ENCODE results near the gene WDR17. TPM values are rescaled to one million over a fixed set of nuclear protein-coding genes. Genes with fewer than 3 reads are reported as not detected.
"Not testable (repeated sequence)": the region's sequence is repeated elsewhere in the genome, so short reads cannot be mapped to it uniquely, and the experiment has no call there.

The WDR17 gene
- total RNA-seq, 1 donor from 2014 or later = 1.8 TPM

DNA sequence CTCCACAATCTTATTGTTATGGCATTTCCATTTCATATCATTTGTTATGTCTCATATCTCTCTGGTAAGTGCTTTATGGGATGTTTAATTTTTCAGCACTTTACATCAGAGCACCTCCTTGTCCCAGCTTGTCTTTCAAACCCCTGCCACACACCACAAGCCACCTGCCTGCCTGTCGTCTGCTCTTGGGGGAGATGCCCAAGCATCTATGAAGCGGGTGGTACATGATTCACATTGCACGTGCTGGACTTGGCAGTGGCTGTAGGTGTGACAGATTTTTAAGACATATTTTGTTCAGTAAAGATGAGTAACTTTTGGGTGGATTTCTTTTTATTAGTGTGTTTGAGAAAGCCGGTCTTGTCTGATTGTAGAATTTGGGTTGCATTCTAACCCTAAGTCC, 143.9 kb downstream of the WDR17 start:
- Histone ChIP-seq H3K79me2 (ENCODE audit: insufficient read depth, low read length) (no peaks in the 10 kb centered on the region), H3K4me2 (ENCODE audit: low read length) (no peak overlapping the region), H3K9ac (ENCODE audit: low read length) (no peak overlapping the region), H3K27me3 (ENCODE audit: insufficient read depth, low read length) (no peaks in the 10 kb centered on the region), H3K9me3 (ENCODE audit: insufficient read depth, low read depth, low read length) (no peaks in the 10 kb centered on the region), H3K27ac (ENCODE audit: low read depth, low read length) (no peak overlapping the region), H3K4me1 (ENCODE audit: insufficient read depth, low read length) (no peaks in the 10 kb centered on the region), H3K4me3 (ENCODE audit: insufficient read depth, low read depth, low read length) (no peak overlapping the region), H3K36me3 (ENCODE audit: insufficient read depth, low read length) (no peaks in the 10 kb centered on the region), H4K20me1 (ENCODE audit: insufficient read depth, low read length) (no peaks in the 10 kb centered on the region), H2AFZ (ENCODE audit: low read depth, low read length) (no peak overlapping the region)
- Mint-ChIP-seq H3K27ac (ENCODE audit: unreplicated experiment) (no peak overlapping the region), H3K27me3 (ENCODE audit: low read depth, unreplicated experiment) (peaks cover 8% of the 10 kb centered on the region), H3K36me3 (ENCODE audit: low read depth, unreplicated experiment) (no peaks in the 10 kb centered on the region), H3K4me1 (ENCODE audit: low read depth, unreplicated experiment) (no peaks in the 10 kb centered on the region), H3K9me3 (ENCODE audit: unreplicated experiment) (peaks cover 5% of the 10 kb centered on the region), H3K4me3 (ENCODE audit: unreplicated experiment) (no peak overlapping the region)
- FAIRE-seq (no peak), DNase-seq (ENCODE audit: low read depth) (no peak)
- TF ChIP-seq, protein P1, sequence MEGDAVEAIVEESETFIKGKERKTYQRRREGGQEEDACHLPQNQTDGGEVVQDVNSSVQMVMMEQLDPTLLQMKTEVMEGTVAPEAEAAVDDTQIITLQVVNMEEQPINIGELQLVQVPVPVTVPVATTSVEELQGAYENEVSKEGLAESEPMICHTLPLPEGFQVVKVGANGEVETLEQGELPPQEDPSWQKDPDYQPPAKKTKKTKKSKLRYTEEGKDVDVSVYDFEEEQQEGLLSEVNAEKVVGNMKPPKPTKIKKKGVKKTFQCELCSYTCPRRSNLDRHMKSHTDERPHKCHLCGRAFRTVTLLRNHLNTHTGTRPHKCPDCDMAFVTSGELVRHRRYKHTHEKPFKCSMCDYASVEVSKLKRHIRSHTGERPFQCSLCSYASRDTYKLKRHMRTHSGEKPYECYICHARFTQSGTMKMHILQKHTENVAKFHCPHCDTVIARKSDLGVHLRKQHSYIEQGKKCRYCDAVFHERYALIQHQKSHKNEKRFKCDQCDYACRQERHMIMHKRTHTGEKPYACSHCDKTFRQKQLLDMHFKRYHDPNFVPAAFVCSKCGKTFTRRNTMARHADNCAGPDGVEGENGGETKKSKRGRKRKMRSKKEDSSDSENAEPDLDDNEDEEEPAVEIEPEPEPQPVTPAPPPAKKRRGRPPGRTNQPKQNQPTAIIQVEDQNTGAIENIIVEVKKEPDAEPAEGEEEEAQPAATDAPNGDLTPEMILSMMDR (IDR thresholded peaks at IDR 0.05; ENCODE audit: insufficient read depth, low read depth, low read length) = no peak
- no peak for TF ChIP-seq EZH2 (IDR thresholded peaks at IDR 0.05; ENCODE audit: insufficient read depth, low read length)

DNA sequence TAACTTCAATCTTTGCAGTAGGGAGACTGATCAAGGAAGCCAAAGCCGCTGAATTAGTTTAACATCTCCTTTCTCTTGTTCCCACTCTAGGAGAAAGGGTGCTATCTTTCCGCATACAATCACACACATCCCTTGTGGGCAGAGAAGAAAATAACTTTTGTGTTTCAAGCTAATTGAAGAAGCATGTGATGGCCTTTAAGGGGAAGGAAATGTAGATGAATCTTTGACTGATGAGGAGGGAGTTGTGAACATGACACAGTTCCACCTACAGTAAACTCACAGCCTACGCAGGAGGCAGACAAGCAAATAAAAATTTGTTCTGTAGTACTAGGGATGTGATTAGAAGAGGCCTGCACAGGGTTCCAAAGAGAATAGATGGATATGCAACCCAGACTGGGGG, 144.5 kb downstream of the WDR17 start:
- Histone ChIP-seq H3K27me3 (ENCODE audit: insufficient read depth, low read length) (no peaks in the 10 kb centered on the region), H3K27ac (ENCODE audit: low read depth, low read length) (no peak overlapping the region), H3K9me3 (ENCODE audit: insufficient read depth, low read depth, low read length) (no peaks in the 10 kb centered on the region), H3K9ac (ENCODE audit: low read length) (no peak overlapping the region), H4K20me1 (ENCODE audit: insufficient read depth, low read length) (no peaks in the 10 kb centered on the region), H2AFZ (ENCODE audit: low read depth, low read length) (no peak overlapping the region), H3K4me3 (ENCODE audit: insufficient read depth, low read depth, low read length) (no peak overlapping the region), H3K36me3 (ENCODE audit: insufficient read depth, low read length) (no peaks in the 10 kb centered on the region), H3K4me2 (ENCODE audit: low read length) (no peak overlapping the region), H3K79me2 (ENCODE audit: insufficient read depth, low read length) (no peaks in the 10 kb centered on the region), H3K4me1 (ENCODE audit: insufficient read depth, low read length) (no peaks in the 10 kb centered on the region)
- DNase-seq (ENCODE audit: low read depth) (no peak), FAIRE-seq (no peak)
- Mint-ChIP-seq H3K27me3 (ENCODE audit: low read depth, unreplicated experiment) (peaks cover 8% of the 10 kb centered on the region), H3K4me1 (ENCODE audit: low read depth, unreplicated experiment) (no peaks in the 10 kb centered on the region), H3K9me3 (ENCODE audit: unreplicated experiment) (peaks cover 5% of the 10 kb centered on the region), H3K4me3 (ENCODE audit: unreplicated experiment) (no peak overlapping the region), H3K27ac (ENCODE audit: unreplicated experiment) (no peak overlapping the region), H3K36me3 (ENCODE audit: low read depth, unreplicated experiment) (no peaks in the 10 kb centered on the region)
- no peak for TF ChIP-seq EZH2 (IDR thresholded peaks at IDR 0.05; ENCODE audit: insufficient read depth, low read length)
- TF ChIP-seq, protein P1 (IDR thresholded peaks at IDR 0.05; ENCODE audit: insufficient read depth, low read depth, low read length) = no peak

DNA sequence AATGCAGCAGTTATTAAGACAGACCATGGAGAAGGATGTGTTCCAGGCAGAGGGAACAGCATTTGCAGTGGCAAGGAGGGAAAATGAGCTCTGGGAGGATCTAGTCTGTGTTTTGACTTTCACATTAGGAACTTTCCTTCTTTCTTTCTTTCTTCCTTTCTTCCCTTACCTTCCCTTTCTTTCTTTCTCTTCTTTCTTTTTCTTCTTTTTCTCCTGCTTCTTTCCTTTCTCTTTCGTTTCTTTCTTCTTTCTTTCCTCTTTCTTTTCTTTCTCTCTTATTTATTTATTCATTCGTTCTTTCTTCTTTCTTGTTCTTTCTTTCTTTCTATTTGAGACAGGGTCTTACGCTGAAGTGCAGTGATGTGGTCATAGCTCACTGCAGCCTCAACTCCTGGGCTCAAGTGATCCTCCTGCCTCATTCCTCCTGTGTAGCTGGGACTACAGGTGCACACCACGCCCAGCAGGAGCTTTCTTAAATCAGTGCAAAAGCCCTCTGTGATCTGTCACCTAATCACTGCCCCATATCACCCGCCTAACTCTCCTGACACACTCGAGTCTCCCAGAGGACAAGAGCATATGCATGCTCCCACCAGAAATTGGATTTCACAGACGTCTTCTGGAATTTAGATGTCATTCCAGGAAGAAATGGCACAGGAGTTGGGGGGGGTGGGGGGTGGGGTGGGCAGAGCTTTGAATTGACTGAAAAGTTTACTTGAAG, 145.1 kb downstream of the WDR17 start:
- TF ChIP-seq EZH2 (IDR thresholded peaks at IDR 0.05; ENCODE audit: insufficient read depth, low read length) = no peak
- TF ChIP-seq, protein P1 (IDR thresholded peaks at IDR 0.05; ENCODE audit: insufficient read depth, low read depth, low read length) = no peak
- Mint-ChIP-seq H3K4me3 (ENCODE audit: unreplicated experiment) (no peak overlapping the region), H3K27me3 (ENCODE audit: low read depth, unreplicated experiment) (peaks cover 8% of the 10 kb centered on the region), H3K4me1 (ENCODE audit: low read depth, unreplicated experiment) (no peaks in the 10 kb centered on the region), H3K27ac (ENCODE audit: unreplicated experiment) (no peak overlapping the region), H3K36me3 (ENCODE audit: low read depth, unreplicated experiment) (no peaks in the 10 kb centered on the region), H3K9me3 (ENCODE audit: unreplicated experiment) (peaks cover 5% of the 10 kb centered on the region)
- Histone ChIP-seq H3K36me3 (ENCODE audit: insufficient read depth, low read length) (no peaks in the 10 kb centered on the region), H3K9me3 (ENCODE audit: insufficient read depth, low read depth, low read length) (no peaks in the 10 kb centered on the region), H3K9ac (ENCODE audit: low read length) (no peak overlapping the region), H3K27me3 (ENCODE audit: insufficient read depth, low read length) (no peaks in the 10 kb centered on the region), H2AFZ (ENCODE audit: low read depth, low read length) (no peak overlapping the region), H3K4me3 (ENCODE audit: insufficient read depth, low read depth, low read length) (no peak overlapping the region), H3K4me1 (ENCODE audit: insufficient read depth, low read length) (no peaks in the 10 kb centered on the region), H3K79me2 (ENCODE audit: insufficient read depth, low read length) (no peaks in the 10 kb centered on the region), H3K4me2 (ENCODE audit: low read length) (no peak overlapping the region), H3K27ac (ENCODE audit: low read depth, low read length) (no peak overlapping the region), H4K20me1 (ENCODE audit: insufficient read depth, low read length) (no peaks in the 10 kb centered on the region)
- DNase-seq (ENCODE audit: low read depth) (no peak), FAIRE-seq (no peak)

DNA sequence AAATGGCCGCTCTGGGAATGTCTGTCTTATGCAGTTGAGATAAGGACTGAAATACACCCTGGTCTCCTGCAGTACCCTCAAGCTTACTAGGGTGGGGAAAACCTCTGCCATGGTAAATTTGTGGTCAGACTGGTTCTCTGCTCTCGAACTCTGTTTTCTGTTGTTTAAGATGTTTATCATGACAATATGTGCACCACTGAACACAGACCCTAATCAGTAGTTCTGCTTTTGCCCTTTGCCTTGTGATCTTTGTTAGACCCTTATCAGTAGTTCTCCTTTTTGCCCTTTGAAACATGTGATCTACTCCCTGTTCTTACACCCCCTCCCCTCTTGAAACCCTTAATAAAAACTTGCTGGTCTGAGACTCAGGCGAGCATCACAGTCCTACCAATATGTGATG, 146.7 kb downstream of the WDR17 start:
- H3K4me3 ChIP-seq (ENCODE audit: insufficient read depth, low read depth, low read length); H2AFZ ChIP-seq (ENCODE audit: low read depth, low read length); DNase-seq (ENCODE audit: low read depth); H3K27me3 ChIP-seq (ENCODE audit: insufficient read depth, low read length); H3K9me3 ChIP-seq (ENCODE audit: insufficient read depth, low read depth, low read length); H3K27ac ChIP-seq (ENCODE audit: low read depth, low read length); H3K27ac Mint-ChIP-seq (ENCODE audit: unreplicated experiment); H3K9me3 Mint-ChIP-seq (ENCODE audit: unreplicated experiment); H3K4me2 ChIP-seq (ENCODE audit: low read length); FAIRE-seq; H3K36me3 Mint-ChIP-seq (ENCODE audit: low read depth, unreplicated experiment); H4K20me1 ChIP-seq (ENCODE audit: insufficient read depth, low read length); H3K9ac ChIP-seq (ENCODE audit: low read length); H3K27me3 Mint-ChIP-seq (ENCODE audit: low read depth, unreplicated experiment); H3K4me3 Mint-ChIP-seq (ENCODE audit: unreplicated experiment); H3K4me1 ChIP-seq (ENCODE audit: insufficient read depth, low read length); H3K79me2 ChIP-seq (ENCODE audit: insufficient read depth, low read length); H3K4me1 Mint-ChIP-seq (ENCODE audit: low read depth, unreplicated experiment); H3K36me3 ChIP-seq (ENCODE audit: insufficient read depth, low read length): not testable (repeated sequence)
